B cell (primary cell): Measurements from ENCODE around the gene RABGAP1L.

ENCODE experiments used
- CTCF ChIP-seq: fragments of 200-600 bp; IDR thresholded peaks from one replicate; pipeline ENCODE4 v1.8.0; 2022; ENCODE audit warnings: antibody characterized with exemption, mild to moderate bottlenecking
- EZH2 ChIP-seq: IDR thresholded peaks from 2 replicates; pipeline ENCODE4 v1.6.1; 2012; ENCODE audit warnings: borderline replicate concordance, low read depth, mild to moderate bottlenecking, moderate library complexity, low read length; ENCODE audit not compliant: insufficient read depth, poor library complexity, severe bottlenecking

DNA sequence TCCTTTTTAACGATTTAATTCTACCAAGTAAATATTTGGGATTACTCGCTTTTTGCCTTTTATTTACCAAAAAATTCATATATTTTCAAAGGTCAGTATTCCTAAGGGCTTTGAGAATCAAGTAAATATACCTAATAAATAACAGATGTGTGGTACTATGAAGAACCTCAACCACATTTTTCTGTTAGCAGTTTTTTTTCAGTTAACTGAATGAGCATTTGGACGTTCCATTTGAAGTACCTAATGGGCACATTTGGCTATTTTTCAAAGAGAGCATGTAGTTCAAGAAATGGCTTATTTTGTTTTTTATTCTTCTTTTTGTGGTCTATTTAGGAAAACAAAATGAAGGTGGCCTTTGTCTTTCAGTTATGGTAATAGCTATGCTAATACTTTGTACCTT lies 541.5 kb downstream of the RABGAP1L start:
- TF ChIP-seq CTCF (no peak), EZH2 (no peak)
